Adrenal gland (tissue), 5 donors: Measurements from ENCODE around the gene TEX53.

Experiments
- CTCF ChIP-seq, 6 experiments: fragments of 450-650 bp in 4 of 6; fragments of 200-600 bp in 2 of 6; sonication (generic) in 1 of 6; IDR thresholded peaks; 1 replicate in 5 of 6; 2 replicates in 1 of 6; pipeline versions ENCODE4 v1.5.1 to v1.8.0; 2016 to 2021; ENCODE audit warnings: antibody characterized with exemption in 6 of 6, mild to moderate bottlenecking in 2 of 6, moderate library complexity in 1 of 6
- POLR2A ChIP-seq, 2 donors: fragments of 450-650 bp; IDR thresholded peaks; one replicate each; pipeline ENCODE4 v1.6.1; 2017; ENCODE audit warnings: antibody characterized with exemption in 2 of 2, mild to moderate bottlenecking in 2 of 2, moderate library complexity in 1 of 2
- donor health status: DM: no; HTN: no; CAD: no.

GRCh38 chr9:114697951-114698351 lies 40.3 kb upstream of the TEX53 start:
- TF ChIP-seq CTCF (IDR thresholded peaks at IDR 0.05) (no peak), POLR2A (IDR thresholded peaks at IDR 0.05) (no peak)
